Measurements from ENCODE around the gene GNA14.

DNA sequence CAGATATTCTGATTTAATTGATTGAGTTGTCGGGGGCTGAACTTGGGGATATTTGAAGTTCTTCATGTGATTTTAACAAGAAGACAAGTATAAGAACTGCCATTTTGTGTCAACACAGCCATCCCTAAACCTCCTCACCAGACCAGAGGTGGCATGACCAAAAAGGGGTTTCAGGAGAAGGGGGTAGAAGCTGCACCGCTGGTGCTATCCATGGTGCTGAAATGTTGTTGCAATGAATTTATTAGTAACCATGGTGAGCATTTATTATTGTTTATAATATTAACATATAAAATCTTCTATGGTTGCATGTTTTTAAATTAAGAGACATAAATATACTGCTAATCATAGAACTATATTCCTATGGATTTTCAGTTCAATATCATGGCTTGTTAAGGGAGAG lies 72.3 kb downstream of the GNA14 start:
- TF ChIP-seq, protein P1, sequence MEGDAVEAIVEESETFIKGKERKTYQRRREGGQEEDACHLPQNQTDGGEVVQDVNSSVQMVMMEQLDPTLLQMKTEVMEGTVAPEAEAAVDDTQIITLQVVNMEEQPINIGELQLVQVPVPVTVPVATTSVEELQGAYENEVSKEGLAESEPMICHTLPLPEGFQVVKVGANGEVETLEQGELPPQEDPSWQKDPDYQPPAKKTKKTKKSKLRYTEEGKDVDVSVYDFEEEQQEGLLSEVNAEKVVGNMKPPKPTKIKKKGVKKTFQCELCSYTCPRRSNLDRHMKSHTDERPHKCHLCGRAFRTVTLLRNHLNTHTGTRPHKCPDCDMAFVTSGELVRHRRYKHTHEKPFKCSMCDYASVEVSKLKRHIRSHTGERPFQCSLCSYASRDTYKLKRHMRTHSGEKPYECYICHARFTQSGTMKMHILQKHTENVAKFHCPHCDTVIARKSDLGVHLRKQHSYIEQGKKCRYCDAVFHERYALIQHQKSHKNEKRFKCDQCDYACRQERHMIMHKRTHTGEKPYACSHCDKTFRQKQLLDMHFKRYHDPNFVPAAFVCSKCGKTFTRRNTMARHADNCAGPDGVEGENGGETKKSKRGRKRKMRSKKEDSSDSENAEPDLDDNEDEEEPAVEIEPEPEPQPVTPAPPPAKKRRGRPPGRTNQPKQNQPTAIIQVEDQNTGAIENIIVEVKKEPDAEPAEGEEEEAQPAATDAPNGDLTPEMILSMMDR (IDR thresholded peaks at IDR 0.05), result no peak
- TF ChIP-seq POLR2AphosphoS5 (IDR thresholded peaks at IDR 0.05; ENCODE audit: insufficient read depth in 1 of 2, low read depth in 1 of 2), result no peak
